ENCODE data around the gene DNAJC18. TPM values are rescaled to one million over a fixed set of nuclear protein-coding genes. Genes with fewer than 3 reads are reported as not detected.

Gene DNAJC18
- total RNA-seq, 4 donors from 2014 or later = 7.6 to 27.7 (median 14.5) TPM

GRCh38 chr5:139393497-139394122 lies 45.7 kb downstream of the DNAJC18 start:
- H3K27me3 ChIP-seq = peaks cover 35% of the 10 kb centered on the region
- WGBS, 2 donors (ENCODE audit: low coverage in 1 of 2) = no CpG with 5 or more reads among the region's 49 CpGs
- H3K36me3 ChIP-seq = no peaks in the 10 kb centered on the region
- ATAC-seq = no peak
- H3K4me1 ChIP-seq = peaks cover 0 to 56% (median 27%) of the 10 kb centered on the region in 3 donors
- H3K27ac ChIP-seq = peak overlapping the region in 3 of 4 donors; percentile 82 to 85 (median 83)
- peak overlapping the region; percentile 49 to 63 for H3K4me3 ChIP-seq
- TF ChIP-seq CTCF (IDR thresholded peaks at IDR 0.05) (no peak), POLR2A (IDR thresholded peaks at IDR 0.05) (no peak), EP300 (IDR thresholded peaks at IDR 0.05) (no peak), POLR2AphosphoS5 (IDR thresholded peaks at IDR 0.05) (no peak)
- H3K9me3 ChIP-seq = no peaks in the 10 kb centered on the region

- H3K4me3 ChIP-seq = peak overlapping the region; percentile 49 to 63
- H3K27ac ChIP-seq = peak overlapping the region in 2 of 4 donors; percentile 5 to 26
- ATAC-seq = peak; percentile 23
- H3K4me1 ChIP-seq = peaks cover 0 to 63% (median 34%) of the 10 kb centered on the region in 3 donors
- peaks cover 35% of the 10 kb centered on the region for H3K27me3 ChIP-seq
- no CpG with 5 or more reads among the region's 77 CpGs for WGBS, 2 donors (ENCODE audit: low coverage in 1 of 2)
- H3K9me3 ChIP-seq = no peaks in the 10 kb centered on the region
- peak in 3 of 4 experiments; percentile 22 to 54 (median 40) for TF ChIP-seq CTCF (IDR thresholded peaks at IDR 0.05)
- no peak for TF ChIP-seq POLR2A (IDR thresholded peaks at IDR 0.05)
- H3K36me3 ChIP-seq = no peaks in the 10 kb centered on the region
Observed at GRCh38 chr5:139392678-139393496, 46.4 kb downstream of the DNAJC18 start.

GRCh38 chr5:139392324-139392677 lies 47.0 kb downstream of the DNAJC18 start:
- TF ChIP-seq EP300 (IDR thresholded peaks at IDR 0.05) (no peak), POLR2AphosphoS5 (IDR thresholded peaks at IDR 0.05) (no peak), CTCF (IDR thresholded peaks at IDR 0.05) (no peak), POLR2A (IDR thresholded peaks at IDR 0.05) (no peak)
- Histone ChIP-seq H3K4me3 (peak overlapping the region in 1 of 2 donors; percentile 63), H3K27ac (peak overlapping the region in 2 of 4 donors; percentile 5 to 43)

GRCh38 chr5:139391570-139392323 lies 47.6 kb downstream of the DNAJC18 start:
- ATAC-seq = no peak
- H3K9me3 ChIP-seq = no peaks in the 10 kb centered on the region
- H3K36me3 ChIP-seq = no peaks in the 10 kb centered on the region
- no peak for TF ChIP-seq CTCF (IDR thresholded peaks at IDR 0.05)
- no peak for TF ChIP-seq POLR2AphosphoS5 (IDR thresholded peaks at IDR 0.05)
- no peak for TF ChIP-seq POLR2A (IDR thresholded peaks at IDR 0.05)
- TF ChIP-seq EP300 (IDR thresholded peaks at IDR 0.05) = no peak
- peak overlapping the region in 3 of 4 donors; percentile 43 to 55 (median 48) for H3K27ac ChIP-seq
- H3K4me1 ChIP-seq = peaks cover 0 to 66% (median 37%) of the 10 kb centered on the region in 3 donors
- H3K27me3 ChIP-seq = peaks cover 35% of the 10 kb centered on the region
- 59 to 67% methylated on average over 3 to 5 of the region's 33 CpGs for WGBS, 2 donors (ENCODE audit: low coverage in 1 of 2)
- peak overlapping the region in 1 of 2 donors; percentile 63 for H3K4me3 ChIP-seq

More at GRCh38 chr5:139392324-139392677, 47.0 kb downstream of the DNAJC18 start:
- peaks cover 0 to 66% (median 37%) of the 10 kb centered on the region in 3 donors for H3K4me1 ChIP-seq
- H3K9me3 ChIP-seq = no peaks in the 10 kb centered on the region
- ATAC-seq = no peak
- WGBS, 2 donors (ENCODE audit: low coverage in 1 of 2) = no CpG with 5 or more reads among the region's 36 CpGs
- H3K36me3 ChIP-seq = no peaks in the 10 kb centered on the region
- peaks cover 35% of the 10 kb centered on the region for H3K27me3 ChIP-seq

All from gastroesophageal sphincter (tissue), 4 donors.